Placental pericyte (primary cell): ENCODE measurements around the gene SLC15A2. TPM values are rescaled to one million over a fixed set of nuclear protein-coding genes. Genes with fewer than 3 reads are reported as not detected.

Source experiments
- total RNA-seq: library from RNA; depleted of rRNA; stranded (reverse); fragments of >200 nt; gene quantifications from 2 replicates; pipeline ENCODE4 v1.2.3, GENCODE V29; 2012

SLC15A2 gene
- total RNA-seq = under 0.01 and 0.22 TPM in 2 replicates

GRCh38 chr3:121894301-121894990 is at the start of gene SLC15A2:
Gene SLC15A2 (plus strand): TSS chr3:121894401. CDS start chr3:121894477, 76 bp downstream.

Other genes with a start within 250 kb of the SLC15A2 start
- 3.1 and 5.3 TPM in 2 replicates for gene HCLS1, start 233.5 kb upstream of the SLC15A2 start, total RNA-seq
- gene GOLGB1, start 144.7 kb upstream of the SLC15A2 start, total RNA-seq = 36.1 and 76.4 TPM in 2 replicates
- gene IQCB1, start 59.3 kb upstream of the SLC15A2 start, total RNA-seq = 16.4 and 18.6 TPM in 2 replicates
- gene EAF2, start 59.2 kb upstream of the SLC15A2 start, total RNA-seq = 0.72 and 1.3 TPM in 2 replicates
- gene ILDR1, start 127.8 kb downstream of the SLC15A2 start, total RNA-seq = not detected in 2 replicates
- gene CD86, start 161.0 kb downstream of the SLC15A2 start, total RNA-seq = not detected in 2 replicates